OCI-LY7 (cell line): Measurements from ENCODE around the gene SLC25A31.

ENCODE experiments used
- CTCF ChIP-seq: fragments of 200-600 bp; sonication (generic); conservative IDR thresholded peaks from 2 replicates; pipeline ENCODE4 v1.5.1; 2014; ENCODE audit warnings: mild to moderate bottlenecking, antibody characterized with exemption, low read length, moderate library complexity, mixed read lengths
- EZH2phosphoT487 ChIP-seq: fragments of 200-600 bp; sonication (generic); IDR thresholded peaks from 2 replicates; pipeline ENCODE4 v1.6.1; 2018; ENCODE audit warnings: low read depth, borderline replicate concordance, mild to moderate bottlenecking, mixed run types, antibody characterized with exemption, low read length, moderate library complexity, mixed read lengths

GRCh38 chr4:127698789-127699200, 31.4 kb upstream of the SLC25A31 start:
- TF ChIP-seq CTCF, result no peak
- TF ChIP-seq EZH2phosphoT487, result no peak
